Right atrium auricular region (tissue), 2 donors: Measurements from ENCODE around the gene DLG2. TPM values are rescaled to one million over a fixed set of nuclear protein-coding genes. Genes with fewer than 3 reads are reported as not detected.

Experiments used
- DNase-seq: peaks from one replicate; pipeline ENCODE4 v3.0.0-alpha.2; 2019; ENCODE audit warnings: low spot score
- H3K27ac ChIP-seq, 2 donors: fragments of 200-600 bp; sonication (generic); 1 replicate in 1 of 2; 2 replicates in 1 of 2; pipeline ENCODE4 v1.5.1; 2016 to 2019
- H3K27me3 ChIP-seq, 2 donors: fragments of 200-600 bp; sonication (generic); one replicate each; pipeline versions ENCODE4 v1.5.1 to v1.6.0; 2017 to 2019
- H3K36me3 ChIP-seq: fragments of 200-600 bp; sonication (generic); one replicate; pipeline ENCODE4 v1.5.1; 2016
- H3K4me1 ChIP-seq, 2 donors: fragments of 200-600 bp; sonication (generic); one replicate each; pipeline versions ENCODE4 v1.5.1 to v1.6.0; 2017 to 2019
- H3K4me3 ChIP-seq, 2 donors: fragments of 200-600 bp; sonication (generic); 1 replicate in 1 of 2; 2 replicates in 1 of 2; pipeline ENCODE4 v1.5.1; 2017 to 2019; ENCODE audit warnings: mild to moderate bottlenecking in 1 of 2, moderate library complexity in 1 of 2
- H3K9me3 ChIP-seq, 2 donors: fragments of 200-600 bp; sonication (generic); one replicate each; pipeline ENCODE4 v1.5.1; 2019
- total RNA-seq, 2 donors: library from RNA; depleted of rRNA; stranded (reverse); fragments of >200 nt; gene quantifications; one replicate each; pipeline ENCODE4 v1.1.0, GENCODE V29; 2016
- TF ChIP-seq, protein P1 (sequence below), 2 donors: fragments of 200-600 bp; sonication (generic); IDR thresholded peaks; one replicate each; pipeline ENCODE4 v1.5.1; 2019; ENCODE audit warnings: antibody characterized with exemption in 2 of 2

DLG2 gene
- total RNA-seq, 2 donors from 2014 or later: 6.6 to 6.7 TPM

DNA sequence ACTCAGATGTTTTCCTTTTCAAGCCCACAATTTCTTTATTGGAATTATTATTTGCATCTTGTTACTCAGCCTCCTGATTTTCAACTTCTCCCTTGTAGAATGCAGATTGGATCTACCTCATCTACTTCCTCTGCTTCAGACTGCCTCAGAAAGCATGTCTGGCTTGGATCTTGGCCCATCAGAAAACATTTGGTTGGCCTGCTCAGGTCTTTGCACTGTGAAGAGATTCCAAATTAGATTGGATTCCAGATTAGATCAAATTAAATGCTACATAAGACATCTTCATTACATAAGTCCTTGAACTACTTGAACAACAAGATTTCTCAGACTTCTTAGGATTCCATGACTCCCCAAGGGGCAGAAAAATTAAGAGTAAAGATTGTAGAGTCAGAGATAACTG, 358.0 kb downstream of the DLG2 start:
- TF ChIP-seq, protein P1, sequence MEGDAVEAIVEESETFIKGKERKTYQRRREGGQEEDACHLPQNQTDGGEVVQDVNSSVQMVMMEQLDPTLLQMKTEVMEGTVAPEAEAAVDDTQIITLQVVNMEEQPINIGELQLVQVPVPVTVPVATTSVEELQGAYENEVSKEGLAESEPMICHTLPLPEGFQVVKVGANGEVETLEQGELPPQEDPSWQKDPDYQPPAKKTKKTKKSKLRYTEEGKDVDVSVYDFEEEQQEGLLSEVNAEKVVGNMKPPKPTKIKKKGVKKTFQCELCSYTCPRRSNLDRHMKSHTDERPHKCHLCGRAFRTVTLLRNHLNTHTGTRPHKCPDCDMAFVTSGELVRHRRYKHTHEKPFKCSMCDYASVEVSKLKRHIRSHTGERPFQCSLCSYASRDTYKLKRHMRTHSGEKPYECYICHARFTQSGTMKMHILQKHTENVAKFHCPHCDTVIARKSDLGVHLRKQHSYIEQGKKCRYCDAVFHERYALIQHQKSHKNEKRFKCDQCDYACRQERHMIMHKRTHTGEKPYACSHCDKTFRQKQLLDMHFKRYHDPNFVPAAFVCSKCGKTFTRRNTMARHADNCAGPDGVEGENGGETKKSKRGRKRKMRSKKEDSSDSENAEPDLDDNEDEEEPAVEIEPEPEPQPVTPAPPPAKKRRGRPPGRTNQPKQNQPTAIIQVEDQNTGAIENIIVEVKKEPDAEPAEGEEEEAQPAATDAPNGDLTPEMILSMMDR (IDR thresholded peaks at IDR 0.05): no peak
- H3K4me1 ChIP-seq: no peaks in the 10 kb centered on the region
- DNase-seq: no peak
- no peaks in the 10 kb centered on the region for H3K36me3 ChIP-seq
- no peaks in the 10 kb centered on the region for H3K27me3 ChIP-seq
- H3K9me3 ChIP-seq: no peaks in the 10 kb centered on the region
- no peak overlapping the region for H3K4me3 ChIP-seq
- no peak overlapping the region for H3K27ac ChIP-seq

DNA sequence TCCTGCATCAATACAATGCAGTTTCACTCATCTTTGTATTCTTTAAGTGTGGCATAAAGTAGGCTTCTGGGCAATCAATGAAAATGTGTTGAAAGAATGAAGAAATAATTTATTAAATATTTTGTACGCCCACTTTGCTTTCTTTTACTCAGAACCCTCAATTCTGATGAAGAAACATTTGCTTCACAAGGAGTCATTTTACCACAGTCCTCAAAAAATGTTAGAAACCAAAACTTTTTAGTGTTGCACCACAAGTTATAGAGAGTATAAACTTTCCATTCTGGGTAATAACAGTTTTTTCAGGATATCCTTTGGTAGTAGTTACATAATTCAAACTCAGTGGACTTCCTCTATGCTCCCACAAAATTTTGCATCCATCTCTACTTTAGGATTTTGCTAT, 360.5 kb downstream of the DLG2 start:
- Histone ChIP-seq H3K36me3 (no peaks in the 10 kb centered on the region), H3K9me3 (no peaks in the 10 kb centered on the region), H3K27me3 (no peaks in the 10 kb centered on the region), H3K4me1 (no peaks in the 10 kb centered on the region), H3K4me3 (no peak overlapping the region), H3K27ac (no peak overlapping the region)
- no peak for DNase-seq
- TF ChIP-seq, protein P1 (IDR thresholded peaks at IDR 0.05): no peak

DNA sequence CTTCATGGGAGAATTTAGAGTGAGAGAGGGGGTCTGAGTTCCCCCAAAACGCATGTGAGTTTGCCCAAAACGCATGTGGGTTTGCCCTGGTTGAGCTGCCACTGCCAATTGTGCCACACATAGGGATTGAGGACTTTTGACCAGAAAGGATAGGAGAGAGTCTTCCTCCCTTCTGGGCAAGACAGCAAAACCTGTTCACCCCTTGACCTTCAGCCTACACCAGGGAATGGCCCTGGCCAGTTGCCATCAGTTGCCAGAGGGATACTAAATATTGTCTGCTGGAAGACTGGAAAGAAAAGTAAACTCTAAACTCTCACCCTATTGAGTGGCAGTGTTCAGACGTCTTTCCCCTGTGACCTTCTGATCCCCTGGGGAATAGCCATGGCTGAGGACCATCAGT, 363.8 kb downstream of the DLG2 start:
- TF ChIP-seq, protein P1 (IDR thresholded peaks at IDR 0.05): no peak

DNA sequence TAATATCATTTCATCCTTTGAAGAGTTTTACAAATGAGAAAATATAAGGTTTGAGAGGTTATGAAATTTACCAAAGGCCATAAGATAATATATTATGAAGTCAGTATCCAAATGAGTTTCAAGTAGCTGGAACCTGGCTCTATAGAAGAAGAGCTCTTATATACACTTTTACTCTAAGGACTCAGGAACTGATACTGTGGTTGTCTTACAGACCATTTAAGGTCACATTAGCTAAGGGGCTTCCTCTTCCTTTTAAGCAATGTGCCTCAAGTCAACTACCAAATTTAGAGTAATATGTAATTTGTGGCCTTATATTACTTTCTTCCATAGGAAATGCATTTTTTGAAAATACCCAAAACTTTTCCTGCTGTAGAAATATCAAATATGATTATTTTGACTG, 369.3 kb downstream of the DLG2 start:
- Histone ChIP-seq H3K27me3 (no peaks in the 10 kb centered on the region), H3K4me1 (no peaks in the 10 kb centered on the region), H3K4me3 (no peak overlapping the region), H3K36me3 (no peaks in the 10 kb centered on the region), H3K27ac (no peak overlapping the region), H3K9me3 (no peaks in the 10 kb centered on the region)
- TF ChIP-seq, protein P1 (IDR thresholded peaks at IDR 0.05): no peak
- DNase-seq: no peak

More for the DNA sequence above, 363.8 kb downstream of the DLG2 start:
- no peak for DNase-seq
- H3K36me3 ChIP-seq: no peaks in the 10 kb centered on the region
- no peak overlapping the region for H3K27ac ChIP-seq
- no peaks in the 10 kb centered on the region for H3K4me1 ChIP-seq
- no peaks in the 10 kb centered on the region for H3K27me3 ChIP-seq
- no peaks in the 10 kb centered on the region for H3K9me3 ChIP-seq
- no peak overlapping the region for H3K4me3 ChIP-seq

DNA sequence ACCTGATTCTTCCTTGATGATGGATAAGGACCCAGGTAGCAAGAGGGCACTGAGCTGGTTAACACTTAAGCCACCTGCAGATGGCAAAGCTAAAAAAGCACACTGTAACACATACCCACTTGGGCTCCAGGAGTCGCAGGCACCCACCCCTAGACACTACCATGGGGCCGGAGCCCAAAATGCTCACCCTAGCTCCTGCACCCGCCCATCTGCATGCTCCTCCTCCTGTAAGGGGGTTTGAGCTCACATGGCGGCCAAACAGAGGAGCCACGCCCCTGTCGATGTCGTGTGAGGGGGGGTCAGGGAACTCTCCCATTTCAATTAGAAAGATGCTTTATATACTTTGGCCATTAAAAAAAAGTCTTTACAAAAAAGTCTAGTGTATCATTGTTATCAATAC, 370.7 kb downstream of the DLG2 start:
- Histone ChIP-seq H3K27me3 (no peaks in the 10 kb centered on the region), H3K4me3 (no peak overlapping the region), H3K36me3 (no peaks in the 10 kb centered on the region), H3K27ac (no peak overlapping the region), H3K9me3 (no peaks in the 10 kb centered on the region), H3K4me1 (no peaks in the 10 kb centered on the region)
- TF ChIP-seq, protein P1 (IDR thresholded peaks at IDR 0.05): no peak
- DNase-seq: no peak

DNA sequence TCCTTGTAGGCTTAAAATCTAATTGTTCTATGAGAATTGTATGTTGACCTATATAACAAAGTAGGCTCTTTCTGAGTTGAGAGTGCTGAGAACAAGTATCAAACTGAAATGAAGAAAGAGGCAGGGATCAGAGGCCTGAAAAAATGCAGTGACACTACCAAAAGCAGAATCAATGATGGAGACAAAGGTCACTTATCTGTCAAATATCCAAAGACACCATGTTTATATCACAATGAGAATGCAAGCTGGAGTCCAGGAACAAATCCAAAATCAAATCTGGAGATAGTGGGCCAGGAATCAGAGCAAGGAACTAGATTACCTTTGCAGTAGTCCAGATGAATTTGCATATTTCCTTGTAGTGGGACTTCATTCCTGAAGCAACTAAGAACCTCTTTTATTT, 377.7 kb downstream of the DLG2 start:
- TF ChIP-seq, protein P1 (IDR thresholded peaks at IDR 0.05): no peak
- H3K36me3 ChIP-seq: no peaks in the 10 kb centered on the region
- no peaks in the 10 kb centered on the region for H3K9me3 ChIP-seq

More for the DNA sequence above, 377.7 kb downstream of the DLG2 start:
- no peak for DNase-seq
- Histone ChIP-seq H3K4me1 (no peaks in the 10 kb centered on the region), H3K27ac (no peak overlapping the region), H3K27me3 (no peaks in the 10 kb centered on the region), H3K4me3 (no peak overlapping the region)
